Neural crest cell (in vitro differentiated cells): Measurements from ENCODE around the gene KIF25. TPM values are rescaled to one million over a fixed set of nuclear protein-coding genes. Genes with fewer than 3 reads are reported as not detected.

Experiments used
- DNase-seq: peaks from one replicate; pipeline ENCODE4 v3.0.0; 2021; ENCODE audit warnings: low read depth, mixed read lengths, low spot score
- H3K27ac Mint-ChIP-seq: one replicate; pipeline ENCODE4 v1.8.0; 2021; ENCODE audit warnings: mild to moderate bottlenecking, mixed read lengths; ENCODE audit not compliant: unreplicated experiment
- H3K27me3 Mint-ChIP-seq: 2 replicates; pipeline ENCODE4 v1.8.0; 2021; ENCODE audit warnings: low read depth, mild to moderate bottlenecking, mixed read lengths
- H3K36me3 Mint-ChIP-seq: 2 replicates; pipeline ENCODE4 v1.8.0; 2021; ENCODE audit warnings: low read depth, mild to moderate bottlenecking, mixed read lengths
- H3K4me1 Mint-ChIP-seq: 2 replicates; pipeline ENCODE4 v1.8.0; 2021; ENCODE audit warnings: mixed read lengths
- H3K4me3 Mint-ChIP-seq: one replicate; pipeline ENCODE4 v1.8.0; 2021; ENCODE audit warnings: mild to moderate bottlenecking, mixed read lengths
- H3K9me3 Mint-ChIP-seq: 2 replicates; pipeline ENCODE4 v1.8.0; 2021; ENCODE audit warnings: mixed read lengths
- total RNA-seq: library from RNA; stranded (reverse); gene quantifications from 2 replicates; pipeline ENCODE4 v1.2.1, GENCODE V29; 2021
- TF ChIP-seq, protein P1 (sequence below): fragments of 200-600 bp; sonication (generic); conservative IDR thresholded peaks from 2 replicates; pipeline ENCODE4 v1.5.0; 2021; ENCODE audit warnings: antibody characterized with exemption, mild to moderate bottlenecking

KIF25 gene
- total RNA-seq, 1 donor from 2014 or later: 0.72 TPM

DNA sequence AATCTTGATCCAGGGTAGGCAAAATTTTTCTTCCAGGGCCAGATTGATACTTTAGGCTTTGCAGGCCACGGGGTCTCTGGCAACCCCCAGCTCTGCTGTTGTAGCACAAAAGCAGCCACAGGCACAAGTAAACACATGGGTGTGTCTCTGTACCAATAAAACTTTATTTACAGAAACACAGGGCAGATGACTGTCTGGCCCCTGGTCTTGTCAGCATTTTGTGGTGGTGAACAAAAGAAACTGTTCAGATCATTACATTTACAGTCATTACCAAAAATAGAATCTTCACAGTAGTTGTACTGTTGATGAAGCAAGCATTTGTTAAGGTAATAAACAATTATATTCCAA is 45.0 kb upstream of the KIF25 start:
- Mint-ChIP-seq H3K36me3 (peaks cover 34% of the 10 kb centered on the region), H3K9me3 (no peaks in the 10 kb centered on the region), H3K4me1 (no peaks in the 10 kb centered on the region), H3K4me3 (no peak overlapping the region), H3K27me3 (no peaks in the 10 kb centered on the region), H3K27ac (no peak overlapping the region)
- no peak for DNase-seq
- TF ChIP-seq, protein P1, sequence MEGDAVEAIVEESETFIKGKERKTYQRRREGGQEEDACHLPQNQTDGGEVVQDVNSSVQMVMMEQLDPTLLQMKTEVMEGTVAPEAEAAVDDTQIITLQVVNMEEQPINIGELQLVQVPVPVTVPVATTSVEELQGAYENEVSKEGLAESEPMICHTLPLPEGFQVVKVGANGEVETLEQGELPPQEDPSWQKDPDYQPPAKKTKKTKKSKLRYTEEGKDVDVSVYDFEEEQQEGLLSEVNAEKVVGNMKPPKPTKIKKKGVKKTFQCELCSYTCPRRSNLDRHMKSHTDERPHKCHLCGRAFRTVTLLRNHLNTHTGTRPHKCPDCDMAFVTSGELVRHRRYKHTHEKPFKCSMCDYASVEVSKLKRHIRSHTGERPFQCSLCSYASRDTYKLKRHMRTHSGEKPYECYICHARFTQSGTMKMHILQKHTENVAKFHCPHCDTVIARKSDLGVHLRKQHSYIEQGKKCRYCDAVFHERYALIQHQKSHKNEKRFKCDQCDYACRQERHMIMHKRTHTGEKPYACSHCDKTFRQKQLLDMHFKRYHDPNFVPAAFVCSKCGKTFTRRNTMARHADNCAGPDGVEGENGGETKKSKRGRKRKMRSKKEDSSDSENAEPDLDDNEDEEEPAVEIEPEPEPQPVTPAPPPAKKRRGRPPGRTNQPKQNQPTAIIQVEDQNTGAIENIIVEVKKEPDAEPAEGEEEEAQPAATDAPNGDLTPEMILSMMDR: no peak

DNA sequence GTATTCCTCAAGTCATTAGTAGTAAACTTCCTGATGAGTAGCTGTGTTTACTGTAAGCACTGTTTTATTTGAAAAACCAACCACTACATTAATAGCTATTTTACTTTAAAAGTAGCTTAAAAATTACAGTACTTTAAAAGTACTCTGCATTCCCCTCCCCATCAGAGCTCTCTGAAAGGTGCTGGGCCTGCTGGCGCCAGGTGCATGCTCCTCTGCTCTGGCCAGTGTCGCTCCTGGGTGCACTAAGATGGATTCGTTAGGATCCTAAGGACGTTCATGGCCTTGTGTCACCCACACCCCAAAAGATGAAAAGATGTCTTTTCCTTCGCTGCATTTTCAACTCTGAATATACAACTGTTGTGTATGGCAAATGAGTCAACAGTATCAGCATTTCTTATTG is 43.9 kb upstream of the KIF25 start:
- Mint-ChIP-seq H3K36me3 (peaks cover 35% of the 10 kb centered on the region), H3K4me1 (no peaks in the 10 kb centered on the region), H3K9me3 (no peaks in the 10 kb centered on the region), H3K27ac (no peak overlapping the region), H3K27me3 (no peaks in the 10 kb centered on the region), H3K4me3 (no peak overlapping the region)
- DNase-seq: no peak
- TF ChIP-seq, protein P1: no peak

DNA sequence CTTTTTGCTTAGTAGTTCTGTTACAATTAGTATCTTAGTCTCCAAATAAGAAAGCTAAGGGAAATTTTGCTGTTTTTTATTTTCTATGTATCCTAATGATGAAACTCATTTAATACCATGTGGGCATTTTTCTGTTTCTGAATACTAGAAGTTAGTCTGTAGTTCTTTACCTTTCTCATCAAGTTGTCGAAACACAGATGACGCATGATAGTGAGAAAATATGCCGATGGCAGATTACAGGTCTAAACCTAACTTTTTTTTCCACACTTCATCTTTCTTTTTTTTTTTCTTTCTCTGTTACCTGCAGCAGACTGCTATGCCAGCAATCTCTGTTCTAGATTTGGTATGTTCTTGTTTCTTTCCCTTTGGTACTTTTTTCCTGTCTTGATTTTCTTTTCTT is 43.3 kb upstream of the KIF25 start:
- no peaks in the 10 kb centered on the region for H3K27me3 Mint-ChIP-seq
- no peaks in the 10 kb centered on the region for H3K9me3 Mint-ChIP-seq
- H3K4me3 Mint-ChIP-seq: no peak overlapping the region
- H3K36me3 Mint-ChIP-seq: peaks cover 32% of the 10 kb centered on the region
- TF ChIP-seq, protein P1: no peak
- no peaks in the 10 kb centered on the region for H3K4me1 Mint-ChIP-seq
- no peak overlapping the region for H3K27ac Mint-ChIP-seq
- DNase-seq: no peak

DNA sequence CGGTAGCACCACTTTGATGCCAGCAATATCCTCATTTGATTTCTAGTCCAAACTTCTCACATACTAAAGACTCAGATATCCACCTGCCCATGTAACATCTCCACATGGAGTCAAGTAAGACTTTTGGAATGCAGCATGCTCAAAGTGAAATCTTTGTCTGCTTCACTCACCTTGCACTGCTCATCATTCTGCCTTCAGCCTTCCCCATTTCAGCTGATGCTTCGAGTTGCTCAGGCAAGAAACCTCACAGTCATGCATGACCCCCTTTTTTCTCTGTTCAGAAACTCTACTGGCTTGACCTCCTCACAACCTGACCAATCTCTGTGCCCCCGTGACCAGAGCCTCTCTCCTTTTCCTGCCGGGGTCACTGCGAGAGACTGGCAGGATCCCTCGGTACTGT is 41.0 kb upstream of the KIF25 start:
- Mint-ChIP-seq H3K4me1 (no peaks in the 10 kb centered on the region), H3K36me3 (peaks cover 18% of the 10 kb centered on the region), H3K27ac (no peak overlapping the region), H3K9me3 (no peaks in the 10 kb centered on the region), H3K27me3 (no peaks in the 10 kb centered on the region), H3K4me3 (no peak overlapping the region)
- TF ChIP-seq, protein P1: no peak
- no peak for DNase-seq

DNA sequence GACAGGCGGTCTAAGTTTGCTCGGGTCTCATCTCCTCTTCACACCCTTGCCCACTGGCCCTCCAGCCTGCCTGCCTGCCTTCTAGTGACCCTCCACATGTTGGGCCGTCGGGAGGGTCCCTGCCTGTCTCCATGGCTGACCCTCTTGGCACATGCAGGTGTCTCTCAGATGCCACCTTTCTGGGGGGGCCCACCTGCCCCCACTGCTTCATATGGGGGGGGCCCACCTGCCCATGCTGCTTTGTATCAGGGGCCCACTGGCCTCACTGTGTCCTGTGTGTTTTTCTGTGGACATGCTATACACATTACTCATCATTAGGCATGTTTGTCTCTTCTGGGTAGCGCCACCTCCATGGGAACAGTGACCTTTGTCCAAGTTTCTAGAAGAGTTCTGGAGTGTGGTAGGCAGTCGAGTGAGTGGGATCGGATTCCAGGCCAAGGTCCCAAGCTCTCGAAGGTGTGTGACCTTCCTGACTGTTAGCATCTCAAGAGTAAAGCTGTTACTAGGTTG is 40.4 kb upstream of the KIF25 start:
- Mint-ChIP-seq H3K4me3 (no peak overlapping the region), H3K4me1 (no peaks in the 10 kb centered on the region), H3K27ac (no peak overlapping the region), H3K27me3 (no peaks in the 10 kb centered on the region), H3K9me3 (no peaks in the 10 kb centered on the region), H3K36me3 (peaks cover 16% of the 10 kb centered on the region)
- TF ChIP-seq, protein P1: no peak
- no peak for DNase-seq

GRCh38 chr6:167957626-167958025 is 39.8 kb upstream of the KIF25 start:
- no peaks in the 10 kb centered on the region for H3K4me1 Mint-ChIP-seq
- H3K27ac Mint-ChIP-seq: no peak overlapping the region
- TF ChIP-seq, protein P1: no peak
- no peaks in the 10 kb centered on the region for H3K27me3 Mint-ChIP-seq
- no peaks in the 10 kb centered on the region for H3K9me3 Mint-ChIP-seq
- no peak overlapping the region for H3K4me3 Mint-ChIP-seq
- DNase-seq: no peak
- H3K36me3 Mint-ChIP-seq: peaks cover 15% of the 10 kb centered on the region
